PC-3 (cell line): ENCODE measurements around the gene TRPM5. TPM values are rescaled to one million over a fixed set of nuclear protein-coding genes. Genes with fewer than 3 reads are reported as not detected.

Experiments used
- ATAC-seq: fragments of 200-7000 bp; cut with Tn5 transposase; 2 replicates; pipeline ENCODE4 v1.9.1; 2020; ENCODE audit warnings: mild to moderate bottlenecking, moderate library complexity
- BruUV-seq: library from RNA; stranded (reverse); fragments of 400-500 nt; replicated peaks from 2 replicates; lab custom pipeline; 2021; lab: Mats Ljungman, UMichigan
- CTCF ChIA-PET: fragments of 300-600 bp; sonication (Branson Sonifier 250); formaldehyde crosslinking; loops from one replicate; lab custom pipeline; 2022; ENCODE audit warnings: antibody characterized with exemption; lab: Charles Lee
- POLR2A ChIA-PET: fragments of 300-600 bp; sonication (Branson Sonifier 250); formaldehyde crosslinking; loops from one replicate; lab custom pipeline; 2022; ENCODE audit warnings: antibody characterized with exemption; ENCODE audit not compliant: unreplicated experiment; lab: Charles Lee
- DNase-seq: peaks from one replicate; pipeline ENCODE4 v3.0.0-alpha.2; 2015
- H2AFZ ChIP-seq: fragments of 300-600 bp; sonication (generic); 2 replicates; pipeline ENCODE4 v1.6.0; 2016; ENCODE audit warnings: antibody characterized with exemption, low read length
- H3F3A ChIP-seq: fragments of 300-600 bp; sonication (generic); one replicate; pipeline ENCODE4 v1.6.0; 2017; ENCODE audit warnings: antibody characterized with exemption, low read length, control low read depth, mild to moderate bottlenecking; ENCODE audit not compliant: unreplicated experiment
- H3K27ac ChIP-seq: fragments of 300-600 bp; sonication (generic); 2 replicates; pipeline ENCODE4 v1.5.1; 2016; ENCODE audit warnings: mild to moderate bottlenecking, low read length
- H3K27me3 ChIP-seq: fragments of 300-600 bp; sonication (generic); 2 replicates; pipeline ENCODE4 v1.6.1; 2016; ENCODE audit warnings: low read length, mixed read lengths
- H3K36me3 ChIP-seq: fragments of 300-600 bp; sonication (generic); 2 replicates; pipeline ENCODE4 v1.6.1; 2016; ENCODE audit warnings: low read depth, mixed run types, low read length, mixed read lengths
- H3K4me1 ChIP-seq: fragments of 300-600 bp; sonication (generic); 2 replicates; pipeline ENCODE4 v1.5.1; 2016; ENCODE audit warnings: low read length; ENCODE audit not compliant: insufficient read depth
- H3K4me2 ChIP-seq: fragments of 300-600 bp; sonication (generic); 2 replicates; pipeline ENCODE4 v1.6.0; 2016; ENCODE audit warnings: low read length
- H3K4me3 ChIP-seq: fragments of 300-600 bp; sonication (generic); 2 replicates; pipeline ENCODE4 v1.5.1; 2016; ENCODE audit warnings: mild to moderate bottlenecking, low read length, mixed read lengths
- H3K79me2 ChIP-seq: fragments of 300-600 bp; sonication (generic); 2 replicates; pipeline ENCODE4 v1.6.1; 2017; ENCODE audit warnings: low read length, mixed read lengths
- H3K9ac ChIP-seq: fragments of 300-600 bp; sonication (generic); 2 replicates; pipeline ENCODE4 v1.6.0; 2016; ENCODE audit warnings: mild to moderate bottlenecking, low read length
- H3K9me2 ChIP-seq: fragments of 300-600 bp; sonication (generic); replicated peaks from 2 replicates; pipeline ENCODE4 v1.6.1; 2016; ENCODE audit warnings: mixed run types, low read length, mixed read lengths
- H3K9me3 ChIP-seq: fragments of 300-600 bp; sonication (generic); 2 replicates; pipeline ENCODE4 v1.6.1; 2016; ENCODE audit warnings: low read length, mixed read lengths
- H4K20me1 ChIP-seq: fragments of 300-600 bp; sonication (generic); 2 replicates; pipeline ENCODE4 v1.6.1; 2016; ENCODE audit warnings: low read length, mixed read lengths
- CTCF ChIP-seq: fragments of 300-600 bp; sonication (generic); conservative IDR thresholded peaks from 2 replicates; pipeline ENCODE4 v1.5.1; 2017; ENCODE audit warnings: antibody characterized with exemption, low read depth, mild to moderate bottlenecking, low read length
- EZH2 ChIP-seq: fragments of 300-600 bp; sonication (generic); IDR thresholded peaks from one replicate; pipeline ENCODE4 v1.6.1; 2017; ENCODE audit warnings: antibody characterized with exemption, mild to moderate bottlenecking, low read length; ENCODE audit not compliant: unreplicated experiment
- EZH2phosphoT487 ChIP-seq: fragments of 300-600 bp; sonication (generic); IDR thresholded peaks from 2 replicates; pipeline ENCODE4 v1.6.1; 2018; ENCODE audit warnings: mild to moderate bottlenecking, antibody characterized with exemption, low read length, borderline replicate concordance
- intact Hi-C: fragments of 100-400 bp; cut with micrococcal nuclease; formaldehyde crosslinking; loops from 2 replicates; pipeline ENCODE4 v1.9.0; 2023
- total RNA-seq: library from RNA; depleted of rRNA; stranded (reverse); fragments of >200 nt; gene quantifications from 2 replicates; pipeline ENCODE4 v1.2.3, GENCODE V29; 2014

Gene TRPM5
- total RNA-seq, 1 experiment from 2014 or later = not detected

DNA sequence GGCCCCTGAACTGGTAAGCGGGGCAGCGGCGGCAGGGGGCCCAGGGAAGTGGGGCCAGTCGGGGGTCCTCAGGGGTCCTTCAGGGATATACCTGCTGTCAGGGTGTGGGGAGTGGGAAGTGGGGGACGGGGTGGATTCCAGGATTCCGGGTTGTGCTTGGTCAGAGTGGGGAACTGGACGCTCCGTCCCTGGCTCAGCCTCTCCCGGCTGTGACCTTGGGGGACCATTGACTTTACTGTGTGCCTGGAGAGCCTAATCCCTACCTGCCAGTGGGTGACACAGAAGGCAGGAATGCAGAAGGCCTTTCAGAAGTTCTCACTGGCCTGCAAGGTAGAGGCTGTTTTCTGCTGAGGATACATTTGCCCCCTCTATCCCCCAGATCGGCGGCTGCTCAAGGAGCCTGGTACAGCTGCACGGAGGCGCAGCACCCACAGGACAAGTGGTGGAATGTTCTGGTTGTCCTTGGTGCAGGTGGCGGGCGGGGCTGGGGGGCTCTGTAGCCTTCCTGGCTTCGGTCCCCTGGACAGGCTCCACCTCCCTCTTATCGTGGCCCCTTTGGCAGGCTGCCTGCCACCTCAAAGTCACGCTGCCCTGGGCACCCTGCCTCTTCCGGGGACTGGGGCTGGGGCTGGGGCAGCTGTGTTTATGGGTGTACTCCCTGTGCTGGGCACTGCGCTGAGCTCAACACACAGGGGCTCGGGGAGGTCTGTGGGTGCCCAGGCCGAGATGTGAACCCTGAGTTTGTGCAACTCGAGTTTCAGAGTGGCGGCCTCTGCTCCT lies 18.9 kb upstream of the TRPM5 start:
- ChIA-PET CTCF (no interaction called here), POLR2A (no interaction called here)
- Histone ChIP-seq H2AFZ (no peak overlapping the region), H3K4me1 (peaks cover 5% of the 10 kb centered on the region; the same call in 1 of the 2 replicates), H3K9ac (no peak overlapping the region), H3K9me2 (no peaks in the 10 kb centered on the region), H4K20me1 (no peaks in the 10 kb centered on the region), H3K36me3 (no peaks in the 10 kb centered on the region), H3F3A (no peaks in the 10 kb centered on the region), H3K4me2 (no peak overlapping the region), H3K79me2 (no peaks in the 10 kb centered on the region), H3K9me3 (no peaks in the 10 kb centered on the region), H3K4me3 (no peak overlapping the region), H3K27me3 (no peaks in the 10 kb centered on the region), H3K27ac (no peak overlapping the region)
- peak; percentile 17 for DNase-seq
- no peak; the same call in 1 of the 2 replicates for ATAC-seq
- intact Hi-C loops = no loop called here
- TF ChIP-seq EZH2phosphoT487 (no peak), CTCF (no peak), EZH2 (no peak)
- BruUV-seq = no TSS peak

GRCh38 chr11:2462543-2462985 lies 18.2 kb upstream of the TRPM5 start:
- CTCF ChIA-PET = no interaction called here
- Histone ChIP-seq H3K27me3 (no peaks in the 10 kb centered on the region), H3K9me2 (no peaks in the 10 kb centered on the region), H2AFZ (no peak overlapping the region), H3K27ac (no peak overlapping the region), H3K4me1 (peaks cover 5% of the 10 kb centered on the region; the same call in 1 of the 2 replicates), H3K79me2 (no peaks in the 10 kb centered on the region), H3K4me2 (no peak overlapping the region), H3K4me3 (no peak overlapping the region), H3K9me3 (no peaks in the 10 kb centered on the region), H4K20me1 (no peaks in the 10 kb centered on the region), H3K36me3 (no peaks in the 10 kb centered on the region), H3F3A (no peaks in the 10 kb centered on the region), H3K9ac (no peak overlapping the region)
- TF ChIP-seq CTCF = no peak
- TF ChIP-seq EZH2phosphoT487 = no peak
- TF ChIP-seq EZH2 = no peak
- intact Hi-C loops = no loop called here
- ATAC-seq (no peak), DNase-seq (no peak)
- no TSS peak for BruUV-seq
- POLR2A ChIA-PET = no interaction called here

DNA sequence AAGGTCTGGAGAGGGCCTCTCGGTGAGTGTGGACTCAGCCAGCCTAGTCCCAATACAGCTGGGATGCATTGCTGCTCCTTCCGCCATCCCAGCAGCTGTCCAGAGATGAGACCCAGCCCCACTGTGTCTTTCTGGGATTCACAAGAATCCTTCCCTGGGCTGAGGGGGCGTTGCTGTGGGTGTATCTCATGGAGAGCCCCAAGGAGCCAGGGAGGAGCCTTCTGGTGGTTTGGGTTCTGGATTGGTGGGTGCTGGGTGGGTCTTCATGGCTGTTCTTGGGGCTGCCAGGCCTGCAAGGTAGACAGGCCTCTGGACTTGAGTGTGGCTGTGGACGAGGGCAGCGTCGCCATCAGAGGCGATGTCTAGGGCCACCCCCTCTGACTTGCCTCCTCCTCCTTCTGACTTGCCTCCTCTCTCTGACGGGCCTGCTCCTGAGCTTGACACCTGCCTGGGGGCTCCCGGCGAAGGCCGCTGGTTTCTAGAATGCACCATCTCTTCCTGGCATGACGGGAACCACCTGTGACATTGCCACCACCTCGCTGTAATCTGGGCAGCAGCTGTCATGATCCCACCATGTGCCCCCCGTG lies 17.7 kb upstream of the TRPM5 start:
- intact Hi-C loops = no loop called here
- DNase-seq (no peak), ATAC-seq (no peak)
- no peaks in the 10 kb centered on the region for H3F3A ChIP-seq
- H3K27ac ChIP-seq = no peak overlapping the region
- H3K9ac ChIP-seq = no peak overlapping the region
- ChIA-PET CTCF (no interaction called here), POLR2A (no interaction called here)
- H3K36me3 ChIP-seq = no peaks in the 10 kb centered on the region
- no peak overlapping the region for H3K4me3 ChIP-seq
- no peak overlapping the region for H3K4me2 ChIP-seq
- H3K9me3 ChIP-seq = no peaks in the 10 kb centered on the region
- no peaks in the 10 kb centered on the region for H3K79me2 ChIP-seq
- no peaks in the 10 kb centered on the region for H3K27me3 ChIP-seq
- H3K9me2 ChIP-seq = no peaks in the 10 kb centered on the region
- TF ChIP-seq EZH2phosphoT487 = no peak
- no peak for TF ChIP-seq CTCF
- TF ChIP-seq EZH2 = no peak
- H4K20me1 ChIP-seq = no peaks in the 10 kb centered on the region
- BruUV-seq = no TSS peak
- H3K4me1 ChIP-seq = peaks cover 5% of the 10 kb centered on the region; the same call in 1 of the 2 replicates
- H2AFZ ChIP-seq = no peak overlapping the region
